ENCODE measurements around the gene LCE1B.

LCE1B gene

GRCh38 chr1:152811671-152812070 lies at the start of gene LCE1B:
TSS of gene LCE1B (plus strand) at chr1:152811971. CDS start at chr1:152812447, 476 bp downstream.
- no peak for DNase-seq (ENCODE audit: low spot score)

- no peak for DNase-seq (ENCODE audit: low spot score)
Measured at GRCh38 chr1:152768847-152769533, 42.8 kb upstream of the LCE1B start.

GRCh38 chr1:152770411-152770810 lies 41.4 kb upstream of the LCE1B start:
- DNase-seq (ENCODE audit: low spot score): no peak

GRCh38 chr1:152774875-152775274 lies 36.9 kb upstream of the LCE1B start, which contains the start of gene LCE1F:
TSS of gene LCE1F (plus strand) at chr1:152775140. CDS start at chr1:152776372, 1,232 bp downstream.
- DNase-seq (ENCODE audit: low spot score): no peak

- DNase-seq (ENCODE audit: low spot score): no peak
Measured at GRCh38 chr1:152776361-152776760, 35.4 kb upstream of the LCE1B start.

- no peak for DNase-seq (ENCODE audit: low spot score)
Measured at GRCh38 chr1:152777510-152778137, 34.1 kb upstream of the LCE1B start.

GRCh38 chr1:152783095-152783494 lies 28.7 kb upstream of the LCE1B start:
- DNase-seq (ENCODE audit: low spot score): no peak

GRCh38 chr1:152786077-152786476 lies 25.7 kb upstream of the LCE1B start, which contains the start of gene LCE1E:
TSS of gene LCE1E (plus strand) at chr1:152786257. CDS start at chr1:152787300, 1,043 bp downstream.
- DNase-seq (ENCODE audit: low spot score): no peak

GRCh38 chr1:152795686-152796085 lies 16.1 kb upstream of the LCE1B start:
- peak; percentile 9 for DNase-seq (ENCODE audit: low spot score)

GRCh38 chr1:152796421-152796820 lies 15.3 kb upstream of the LCE1B start, which contains the start of gene LCE1D:
TSS of gene LCE1D (plus strand) at chr1:152796721. CDS start at chr1:152797795, 1,074 bp downstream.
- DNase-seq (ENCODE audit: low spot score): no peak

GRCh38 chr1:152801333-152801732 lies 10.4 kb upstream of the LCE1B start:
- DNase-seq (ENCODE audit: low spot score): no peak

GRCh38 chr1:152806576-152806975 lies 5.2 kb upstream of the LCE1B start, which contains the start of gene LCE1C:
TSS of gene LCE1C (minus strand) at chr1:152806651. CDS start at chr1:152805478, 1,173 bp downstream.
- DNase-seq (ENCODE audit: low spot score): no peak

GRCh38 chr1:152811050-152811449 lies 721 bp upstream of the LCE1B start:
- DNase-seq (ENCODE audit: low spot score): no peak

- no peak for DNase-seq (ENCODE audit: low spot score)
Measured at GRCh38 chr1:152817309-152817708, 5.5 kb downstream of the LCE1B start.

- no peak for DNase-seq (ENCODE audit: low spot score)
Measured at GRCh38 chr1:152823294-152823693, 11.5 kb downstream of the LCE1B start.

- DNase-seq (ENCODE audit: low spot score): no peak
Measured at GRCh38 chr1:152824964-152825363, 13.2 kb downstream of the LCE1B start.

- no peak for DNase-seq (ENCODE audit: low spot score)
Measured at GRCh38 chr1:152827173-152827572, 15.4 kb downstream of the LCE1B start, which contains the start of gene LCE1A. TSS of gene LCE1A (plus strand) at chr1:152827473. CDS start at chr1:152827473, 0 bp downstream.

GRCh38 chr1:152836870-152837269 lies 25.1 kb downstream of the LCE1B start:
- DNase-seq (ENCODE audit: low spot score): no peak

- no peak for DNase-seq (ENCODE audit: low spot score)
Measured at GRCh38 chr1:152842556-152842955, 30.8 kb downstream of the LCE1B start, which contains the start of gene LCE6A. TSS of gene LCE6A (plus strand) at chr1:152842856. CDS start at chr1:152843521, 665 bp downstream.

- DNase-seq (ENCODE audit: low spot score): no peak
Measured at GRCh38 chr1:152855661-152856060, 43.9 kb downstream of the LCE1B start.

- DNase-seq (ENCODE audit: low spot score): no peak
Measured at GRCh38 chr1:152858062-152858461, 46.3 kb downstream of the LCE1B start.

GRCh38 chr1:152859696-152860095 lies 47.9 kb downstream of the LCE1B start, which contains the start of gene LCE7A:
TSS of gene LCE7A (plus strand) at chr1:152859996. CDS start at chr1:152860698, 702 bp downstream.
- no peak for DNase-seq (ENCODE audit: low spot score)

GRCh38 chr1:152860129-152860528 lies 48.4 kb downstream of the LCE1B start:
- DNase-seq (ENCODE audit: low spot score): no peak

Measured in pons (tissue), 1 donor.